HG03575 (cell line): ENCODE results near the gene LAMB3.

Source experiments
- ATAC-seq: cut with Tn5 transposase; IDR thresholded peaks from one replicate; pipeline ENCODE4 v1.9.1; 2021; ENCODE audit not compliant: unreplicated experiment, insufficient number of reproducible peaks, low FRiP score; ENCODE audit errors: extremely low read depth

LAMB3 gene

GRCh38 chr1:209621741-209622655, 30.2 kb downstream of the LAMB3 start:
- no peak for ATAC-seq

DNA sequence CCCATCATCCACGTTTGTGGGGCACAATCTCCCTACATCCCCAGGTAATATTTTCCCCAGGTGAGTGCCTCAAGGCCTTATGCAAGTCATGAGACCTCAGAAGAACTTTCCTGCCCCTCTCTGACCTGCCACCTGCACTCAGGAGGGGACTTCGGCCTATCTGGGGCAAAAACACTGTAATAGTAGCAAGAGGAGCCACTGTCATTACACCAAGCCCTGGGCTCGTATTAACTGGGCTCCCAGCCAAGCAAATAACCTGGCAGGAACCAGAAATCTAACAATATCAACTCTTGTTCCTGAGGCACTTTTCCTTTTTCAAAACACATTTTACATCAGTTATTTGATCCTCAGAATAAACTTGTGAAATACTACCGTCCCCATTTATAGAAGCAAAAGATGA, 30.9 kb downstream of the LAMB3 start:
- ATAC-seq: no peak

DNA sequence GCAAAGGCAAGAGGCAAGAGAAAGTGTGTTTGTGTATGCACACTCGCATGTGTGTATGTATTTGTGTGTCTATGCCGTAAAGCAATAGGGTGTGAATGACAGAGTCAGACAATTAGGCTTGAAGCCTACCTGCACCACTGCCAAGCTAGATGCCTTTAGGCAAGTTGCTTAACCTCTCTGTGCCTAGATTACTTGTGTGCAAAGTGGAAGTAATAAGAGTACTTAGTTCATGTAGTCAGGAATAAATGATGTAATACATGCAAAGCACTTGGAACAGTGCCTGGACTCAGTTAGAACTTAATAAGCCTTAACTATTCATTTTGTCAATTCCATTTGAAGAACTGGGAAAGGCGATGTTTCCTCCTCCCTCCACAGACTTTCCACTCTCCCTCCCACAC, 31.7 kb downstream of the LAMB3 start:
- no peak for ATAC-seq

GRCh38 chr1:209619696-209620486, 32.3 kb downstream of the LAMB3 start:
- no peak for ATAC-seq

- ATAC-seq: no peak
These were observed 33.3 kb downstream of the LAMB3 start for GRCh38 chr1:209618756-209619420.

DNA sequence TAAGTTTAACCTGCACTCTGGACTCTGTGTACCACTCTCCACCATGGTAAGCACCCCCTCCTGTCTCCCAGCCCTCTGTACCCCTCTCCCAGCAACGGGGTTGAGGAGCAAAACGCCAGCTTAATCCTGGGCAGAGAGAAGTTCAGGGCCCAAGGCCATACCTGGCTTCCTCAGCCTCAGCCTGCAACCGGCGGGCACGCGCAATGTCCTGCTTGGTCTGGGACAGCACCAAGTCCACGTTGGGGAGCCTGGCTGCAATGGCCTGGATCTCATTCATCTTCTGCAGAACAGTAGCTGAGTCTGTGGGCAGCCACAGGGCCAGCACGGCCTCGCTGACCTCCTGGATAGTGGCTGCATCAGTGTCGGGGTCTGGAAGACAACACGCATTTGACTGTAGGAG, 33.9 kb downstream of the LAMB3 start:
- ATAC-seq: no peak

- no peak for ATAC-seq
These were observed 34.5 kb downstream of the LAMB3 start for GRCh38 chr1:209617755-209618154.

- no peak for ATAC-seq
These were observed 35.1 kb downstream of the LAMB3 start for GRCh38 chr1:209617047-209617673.

GRCh38 chr1:209616366-209617046, 35.7 kb downstream of the LAMB3 start:
- ATAC-seq: no peak

GRCh38 chr1:209614906-209615305, 37.3 kb downstream of the LAMB3 start:
- ATAC-seq: no peak

GRCh38 chr1:209614151-209614420, 38.1 kb downstream of the LAMB3 start:
- ATAC-seq: no peak

- ATAC-seq: no peak
These were observed 38.6 kb downstream of the LAMB3 start for GRCh38 chr1:209613400-209614150.

DNA sequence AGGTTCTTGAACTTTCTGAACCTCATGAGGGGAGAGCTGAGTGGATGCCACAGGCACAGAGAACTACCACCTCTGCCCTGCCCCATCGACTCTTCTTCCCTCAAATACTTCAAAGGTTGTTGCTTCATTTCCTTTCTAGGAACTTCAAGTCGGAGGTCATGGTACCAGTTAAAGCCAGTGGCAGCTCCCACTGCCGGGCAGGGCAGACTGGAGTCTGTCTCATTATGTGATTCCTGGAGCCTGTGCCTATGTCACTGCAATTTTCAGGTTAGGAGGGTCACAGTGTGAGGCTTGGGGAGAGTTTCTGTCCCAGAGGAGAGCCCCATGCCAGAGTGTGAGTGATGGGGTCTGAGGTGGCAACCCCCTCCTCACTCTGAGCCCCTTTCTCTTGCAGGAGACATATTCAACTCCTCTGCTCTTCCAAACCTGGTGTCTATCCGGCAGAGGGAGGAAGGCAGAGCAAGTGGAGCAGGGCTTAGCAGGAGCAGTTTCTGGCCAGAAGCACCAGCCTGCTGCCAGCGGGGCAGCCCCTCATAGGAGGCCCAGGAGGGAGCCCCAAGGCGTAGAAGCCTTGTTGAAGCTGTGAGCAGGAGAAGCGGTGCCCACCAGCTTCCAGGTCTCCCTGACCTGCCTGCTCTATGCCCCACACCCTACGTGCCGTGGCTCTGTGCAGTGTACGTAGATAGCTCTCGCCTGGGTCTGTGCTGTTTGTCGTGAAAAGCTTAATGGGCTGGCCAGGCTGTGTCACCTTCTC, 39.4 kb downstream of the LAMB3 start:
- no peak for ATAC-seq

GRCh38 chr1:209611771-209612570, 40.3 kb downstream of the LAMB3 start:
- no peak for ATAC-seq

GRCh38 chr1:209610631-209610905, 41.7 kb downstream of the LAMB3 start:
- no peak for ATAC-seq

DNA sequence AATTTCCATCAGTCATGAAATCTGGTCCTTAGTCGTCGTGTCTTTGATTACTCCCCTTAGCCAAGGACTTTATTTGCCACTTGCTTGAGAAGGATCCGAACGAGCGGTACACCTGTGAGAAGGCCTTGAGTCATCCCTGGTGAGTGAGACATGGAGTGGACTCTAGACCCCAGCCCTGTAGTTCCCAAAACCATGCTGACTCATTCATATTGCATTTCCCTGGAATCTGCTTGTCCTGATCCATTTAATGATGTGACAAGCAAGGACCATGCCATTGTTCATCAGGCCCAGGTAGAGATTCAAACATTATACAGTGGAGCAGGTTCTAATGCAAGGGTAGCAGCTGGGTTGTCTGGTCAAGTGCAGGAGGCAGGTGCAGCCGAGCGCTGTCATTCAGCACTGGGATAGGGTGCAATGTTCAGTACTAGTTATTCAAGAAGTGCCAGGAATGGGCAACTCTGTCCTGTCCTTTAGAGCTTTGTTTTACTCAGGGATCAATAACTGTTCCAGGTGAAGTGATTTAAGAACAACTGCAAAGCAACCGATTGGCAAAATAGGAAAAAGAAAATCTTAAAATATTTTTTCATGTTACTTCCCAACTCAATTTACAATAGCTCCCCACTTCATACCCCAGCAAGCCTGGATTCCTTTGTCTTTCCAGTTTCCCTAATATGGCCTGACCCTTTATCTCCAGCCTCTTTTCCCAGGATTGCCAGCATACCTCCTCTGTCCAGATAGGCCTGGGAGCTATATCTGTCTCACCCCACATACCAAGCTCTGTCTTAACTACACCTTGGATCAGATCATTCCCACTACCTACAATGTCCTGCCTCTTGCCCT, 42.2 kb downstream of the LAMB3 start:
- ATAC-seq: no peak
